Liver (tissue), 3 donors: ENCODE measurements around the gene KDELR3.

Experiments used
- ATF3 ChIP-seq: IDR thresholded peaks from 2 replicates; pipeline ENCODE4 v1.6.1; 2016; ENCODE audit warnings: antibody characterized with exemption
- EGR1 ChIP-seq, 2 donors: IDR thresholded peaks; 2 replicates each; pipeline ENCODE4 v1.6.1; 2016 to 2018; ENCODE audit warnings: antibody characterized with exemption in 2 of 2, low read depth in 2 of 2
- FOXA1 ChIP-seq: IDR thresholded peaks from 2 replicates; pipeline ENCODE4 v1.6.1; 2016; ENCODE audit warnings: antibody characterized with exemption
- GABPA ChIP-seq, 2 donors: IDR thresholded peaks in 1 of 2; conservative IDR thresholded peaks in 1 of 2; 2 replicates each; pipeline ENCODE4 v1.6.1; 2016; ENCODE audit warnings: antibody characterized with exemption in 2 of 2, mild to moderate bottlenecking in 1 of 2, moderate library complexity in 1 of 2
- HNF4A ChIP-seq, 2 donors: conservative IDR thresholded peaks; 2 replicates each; pipeline ENCODE4 v1.6.1; 2016; ENCODE audit warnings: antibody characterized with exemption in 2 of 2, mild to moderate bottlenecking in 2 of 2
- JUND ChIP-seq, 2 donors: IDR thresholded peaks; 2 replicates each; pipeline ENCODE4 v1.6.1; 2016; ENCODE audit warnings: antibody characterized with exemption in 2 of 2
- MAX ChIP-seq: IDR thresholded peaks from 2 replicates; pipeline ENCODE4 v1.6.1; 2016; ENCODE audit warnings: antibody characterized with exemption
- RAD21 ChIP-seq, 2 donors: IDR thresholded peaks; 2 replicates each; pipeline ENCODE4 v1.6.1; 2016; ENCODE audit warnings: antibody characterized with exemption in 2 of 2, mild to moderate bottlenecking in 2 of 2
- SP1 ChIP-seq: IDR thresholded peaks from 2 replicates; pipeline ENCODE4 v1.6.1; 2018; ENCODE audit warnings: antibody characterized with exemption, mild to moderate bottlenecking
- TAF1 ChIP-seq: conservative IDR thresholded peaks from 2 replicates; pipeline ENCODE4 v1.6.1; 2016; ENCODE audit warnings: antibody characterized with exemption, mild to moderate bottlenecking
- YY1 ChIP-seq: IDR thresholded peaks from 2 replicates; pipeline ENCODE4 v1.6.1; 2016; ENCODE audit warnings: antibody characterized with exemption, mild to moderate bottlenecking
- TF ChIP-seq, protein P1 (sequence below): fragments of 150-350 bp; IDR thresholded peaks from 2 replicates; pipeline ENCODE4 v1.5.1; 2017; ENCODE audit warnings: improper control_type of control experiment, low read depth, low read length; ENCODE audit not compliant: missing input control
- TF ChIP-seq, protein P2 (sequence below): IDR thresholded peaks from 2 replicates; pipeline ENCODE4 v1.6.1; 2016; ENCODE audit warnings: antibody characterized with exemption, mild to moderate bottlenecking
- donor health status: healthy.
- donor health status: healthy.

GRCh38 chr22:38461057-38461413 is 6.9 kb upstream of the KDELR3 start:
- TF ChIP-seq, protein P1, sequence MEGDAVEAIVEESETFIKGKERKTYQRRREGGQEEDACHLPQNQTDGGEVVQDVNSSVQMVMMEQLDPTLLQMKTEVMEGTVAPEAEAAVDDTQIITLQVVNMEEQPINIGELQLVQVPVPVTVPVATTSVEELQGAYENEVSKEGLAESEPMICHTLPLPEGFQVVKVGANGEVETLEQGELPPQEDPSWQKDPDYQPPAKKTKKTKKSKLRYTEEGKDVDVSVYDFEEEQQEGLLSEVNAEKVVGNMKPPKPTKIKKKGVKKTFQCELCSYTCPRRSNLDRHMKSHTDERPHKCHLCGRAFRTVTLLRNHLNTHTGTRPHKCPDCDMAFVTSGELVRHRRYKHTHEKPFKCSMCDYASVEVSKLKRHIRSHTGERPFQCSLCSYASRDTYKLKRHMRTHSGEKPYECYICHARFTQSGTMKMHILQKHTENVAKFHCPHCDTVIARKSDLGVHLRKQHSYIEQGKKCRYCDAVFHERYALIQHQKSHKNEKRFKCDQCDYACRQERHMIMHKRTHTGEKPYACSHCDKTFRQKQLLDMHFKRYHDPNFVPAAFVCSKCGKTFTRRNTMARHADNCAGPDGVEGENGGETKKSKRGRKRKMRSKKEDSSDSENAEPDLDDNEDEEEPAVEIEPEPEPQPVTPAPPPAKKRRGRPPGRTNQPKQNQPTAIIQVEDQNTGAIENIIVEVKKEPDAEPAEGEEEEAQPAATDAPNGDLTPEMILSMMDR, result no peak
- TF ChIP-seq HNF4A (conservative IDR thresholded peaks at IDR 0.05), result no peak
- TF ChIP-seq TAF1, result no peak
- TF ChIP-seq GABPA (IDR thresholded peaks at IDR 0.05 in 1 of 2, conservative IDR thresholded peaks at IDR 0.05 in 1 of 2), result no peak
- TF ChIP-seq, protein P2, sequence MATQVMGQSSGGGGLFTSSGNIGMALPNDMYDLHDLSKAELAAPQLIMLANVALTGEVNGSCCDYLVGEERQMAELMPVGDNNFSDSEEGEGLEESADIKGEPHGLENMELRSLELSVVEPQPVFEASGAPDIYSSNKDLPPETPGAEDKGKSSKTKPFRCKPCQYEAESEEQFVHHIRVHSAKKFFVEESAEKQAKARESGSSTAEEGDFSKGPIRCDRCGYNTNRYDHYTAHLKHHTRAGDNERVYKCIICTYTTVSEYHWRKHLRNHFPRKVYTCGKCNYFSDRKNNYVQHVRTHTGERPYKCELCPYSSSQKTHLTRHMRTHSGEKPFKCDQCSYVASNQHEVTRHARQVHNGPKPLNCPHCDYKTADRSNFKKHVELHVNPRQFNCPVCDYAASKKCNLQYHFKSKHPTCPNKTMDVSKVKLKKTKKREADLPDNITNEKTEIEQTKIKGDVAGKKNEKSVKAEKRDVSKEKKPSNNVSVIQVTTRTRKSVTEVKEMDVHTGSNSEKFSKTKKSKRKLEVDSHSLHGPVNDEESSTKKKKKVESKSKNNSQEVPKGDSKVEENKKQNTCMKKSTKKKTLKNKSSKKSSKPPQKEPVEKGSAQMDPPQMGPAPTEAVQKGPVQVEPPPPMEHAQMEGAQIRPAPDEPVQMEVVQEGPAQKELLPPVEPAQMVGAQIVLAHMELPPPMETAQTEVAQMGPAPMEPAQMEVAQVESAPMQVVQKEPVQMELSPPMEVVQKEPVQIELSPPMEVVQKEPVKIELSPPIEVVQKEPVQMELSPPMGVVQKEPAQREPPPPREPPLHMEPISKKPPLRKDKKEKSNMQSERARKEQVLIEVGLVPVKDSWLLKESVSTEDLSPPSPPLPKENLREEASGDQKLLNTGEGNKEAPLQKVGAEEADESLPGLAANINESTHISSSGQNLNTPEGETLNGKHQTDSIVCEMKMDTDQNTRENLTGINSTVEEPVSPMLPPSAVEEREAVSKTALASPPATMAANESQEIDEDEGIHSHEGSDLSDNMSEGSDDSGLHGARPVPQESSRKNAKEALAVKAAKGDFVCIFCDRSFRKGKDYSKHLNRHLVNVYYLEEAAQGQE, result no peak
- TF ChIP-seq FOXA1, result no peak
- no peak for TF ChIP-seq RAD21 (IDR thresholded peaks at IDR 0.05)
- no peak for TF ChIP-seq MAX
- no peak for TF ChIP-seq JUND (IDR thresholded peaks at IDR 0.05)
- TF ChIP-seq YY1, result no peak
- TF ChIP-seq ATF3, result no peak
- no peak for TF ChIP-seq SP1
- TF ChIP-seq EGR1 (IDR thresholded peaks at IDR 0.05; ENCODE audit: low read depth in 2 of 2), result no peak
